Renal cortex interstitium (tissue), 11 donors: ENCODE results near the gene IL1F10. TPM values are rescaled to one million over a fixed set of nuclear protein-coding genes. Genes with fewer than 3 reads are reported as not detected.

Experiments
- DNase-seq, 11 donors: peaks; one replicate each; pipeline ENCODE4 v3.0.0-alpha.2; 2013; ENCODE audit warnings: low read depth in 9 of 11, low spot score in 4 of 11; ENCODE audit errors: extremely low read depth in 1 of 11
- polyA plus RNA-seq, 3 donors: library from polyadenylated mRNA; unstranded; fragments of 120-200 nt; gene quantifications; one replicate each; pipeline ENCODE4 v1.2.1, GENCODE V29; 2013; ENCODE audit not compliant: insufficient read length in 3 of 3

IL1F10 gene
- polyA plus RNA-seq, 3 donors, result not detected

- no peak for DNase-seq
Observed at GRCh38 chr2:113124181-113124961, 56.6 kb downstream of the IL1F10 start.

Other genes starting within 250 kb of the IL1F10 start
- gene IL1B, start 231.2 kb upstream of the IL1F10 start, polyA plus RNA-seq, result 1 to 10 TPM in 1 of 3 donors, under 1 TPM in 2; 0.53 to 2.9 (median 0.64) TPM
- gene IL37, start 156.8 kb upstream of the IL1F10 start, polyA plus RNA-seq, result under 1 TPM; 0.22 to 0.40 (median 0.24) TPM
- gene IL36G, start 90.0 kb upstream of the IL1F10 start, polyA plus RNA-seq, result under 1 TPM in 1 of 3 donors, not detected in 2; 0.27 TPM
- gene IL36A, start 62.5 kb upstream of the IL1F10 start, polyA plus RNA-seq, result not detected
- gene IL36B, start 15.1 kb upstream of the IL1F10 start, polyA plus RNA-seq, result not detected
- gene IL36RN, start 8.8 kb upstream of the IL1F10 start, polyA plus RNA-seq, result not detected
- gene IL1RN, start 59.6 kb downstream of the IL1F10 start, polyA plus RNA-seq, result 1 to 10 TPM; 1.2 to 2.0 (median 1.7) TPM
- gene PSD4, start 106.0 kb downstream of the IL1F10 start, polyA plus RNA-seq, result 10 to 100 TPM in 1 of 3 donors, 1 to 10 TPM in 2; 7.1 to 11.1 (median 9.4) TPM
- 100 to 1,000 TPM; 297 to 665 (median 302) TPM for gene PAX8, start 211.0 kb downstream of the IL1F10 start, polyA plus RNA-seq